KMS-11 (cell line): ENCODE data around the gene TNFRSF11A.

Source experiments
- H2AFZ ChIP-seq: fragments of 200-600 bp; sonication (generic); 2 replicates; pipeline ENCODE4 v1.6.1; 2016; ENCODE audit warnings: antibody characterized with exemption, mixed run types, low read depth
- H3K27ac ChIP-seq: fragments of 200-600 bp; sonication (generic); 2 replicates; pipeline ENCODE4 v1.6.1; 2016; ENCODE audit warnings: mild to moderate bottlenecking, mixed run types
- H3K27me3 ChIP-seq: fragments of 200-600 bp; sonication (generic); 2 replicates; pipeline ENCODE4 v1.6.1; 2017; ENCODE audit warnings: mild to moderate bottlenecking, low read depth, mixed run types, moderate library complexity; ENCODE audit not compliant: insufficient read depth
- H3K36me3 ChIP-seq: fragments of 200-600 bp; sonication (generic); 2 replicates; pipeline ENCODE4 v1.6.1; 2017; ENCODE audit warnings: mild to moderate bottlenecking, mixed run types; ENCODE audit not compliant: insufficient read depth
- H3K4me1 ChIP-seq: fragments of 200-600 bp; sonication (generic); 2 replicates; pipeline ENCODE4 v1.6.1; 2016; ENCODE audit warnings: mild to moderate bottlenecking, low read depth, mixed run types; ENCODE audit not compliant: poor library complexity, severe bottlenecking
- H3K4me2 ChIP-seq: fragments of 200-600 bp; sonication (generic); 2 replicates; pipeline ENCODE4 v1.7.0; 2016; ENCODE audit warnings: mild to moderate bottlenecking, mixed run types
- H3K4me3 ChIP-seq: fragments of 200-600 bp; sonication (generic); IDR thresholded peaks from 2 replicates; pipeline ENCODE4 v1.6.1; 2017; ENCODE audit warnings: low read depth, low read length, mixed read lengths; ENCODE audit not compliant: insufficient read depth
- H3K79me2 ChIP-seq: fragments of 200-600 bp; sonication (generic); 2 replicates; pipeline ENCODE4 v1.6.1; 2016; ENCODE audit warnings: low read depth, mixed run types; ENCODE audit not compliant: insufficient read depth
- H3K9ac ChIP-seq: fragments of 200-600 bp; sonication (generic); 2 replicates; pipeline ENCODE4 v1.6.1; 2016; ENCODE audit warnings: mild to moderate bottlenecking, mixed run types
- H4K20me1 ChIP-seq: fragments of 200-600 bp; sonication (generic); 2 replicates; pipeline ENCODE4 v1.6.1; 2016; ENCODE audit warnings: mild to moderate bottlenecking, mixed run types; ENCODE audit not compliant: insufficient read depth
- TF ChIP-seq, protein P1 (sequence below): fragments of 200-600 bp; sonication (generic); conservative IDR thresholded peaks from 2 replicates; pipeline ENCODE4 v1.6.1; 2017; ENCODE audit warnings: low read depth, mild to moderate bottlenecking, antibody characterized with exemption, low read length, moderate library complexity, mixed read lengths

TNFRSF11A gene

DNA sequence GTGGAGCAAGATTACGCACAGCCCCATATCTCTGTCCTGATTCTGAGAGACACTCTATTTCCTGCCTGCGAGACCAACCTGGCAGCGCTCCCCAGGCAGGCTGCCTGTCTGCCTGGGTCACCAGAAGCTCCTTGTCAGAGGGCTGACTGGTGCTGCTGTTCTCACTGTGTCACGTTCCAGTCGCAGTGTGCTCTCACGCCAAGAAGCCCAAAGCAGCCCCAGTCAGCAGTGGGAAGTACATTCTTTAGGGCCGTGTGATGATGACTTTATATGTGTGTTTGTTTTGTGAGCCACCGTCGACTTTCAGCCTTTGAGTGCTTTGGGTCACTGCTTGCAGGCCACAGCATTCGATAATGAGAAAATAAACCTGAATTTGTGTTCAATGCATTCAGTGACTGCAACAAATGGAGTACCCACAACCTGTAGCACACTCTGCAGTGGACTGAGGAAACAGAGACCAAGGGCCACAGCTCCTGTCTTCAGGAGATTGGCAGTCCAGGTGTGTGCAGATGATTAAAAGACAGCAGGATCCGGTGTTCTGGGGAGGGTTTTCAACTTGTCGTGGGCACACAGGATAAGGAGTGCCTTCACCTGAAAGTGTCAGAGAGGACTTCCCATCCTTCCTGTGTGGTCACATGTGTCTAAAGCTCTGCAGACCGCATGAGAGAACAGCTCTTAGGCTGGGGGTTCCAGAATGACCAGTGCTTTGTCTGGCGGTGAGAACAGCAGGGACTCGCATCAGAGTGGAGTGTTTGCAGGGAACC, 4.8 kb downstream of the TNFRSF11A start:
- no peak overlapping the region for H3K9ac ChIP-seq
- H3K4me2 ChIP-seq = 0 out of 2 replicates have a peak overlapping the region, but pooled peaks have one; percentile 1
- H3K27ac ChIP-seq = no peak overlapping the region
- no peaks in the 10 kb centered on the region for H4K20me1 ChIP-seq
- H3K4me1 ChIP-seq = peaks cover 34% of the 10 kb centered on the region
- peaks cover 17% of the 10 kb centered on the region; the same call in 1 of the 2 replicates for H3K27me3 ChIP-seq
- H3K4me3 ChIP-seq = no peak overlapping the region
- H3K36me3 ChIP-seq = no peaks in the 10 kb centered on the region
- H2AFZ ChIP-seq = no peak overlapping the region
- TF ChIP-seq, protein P1, sequence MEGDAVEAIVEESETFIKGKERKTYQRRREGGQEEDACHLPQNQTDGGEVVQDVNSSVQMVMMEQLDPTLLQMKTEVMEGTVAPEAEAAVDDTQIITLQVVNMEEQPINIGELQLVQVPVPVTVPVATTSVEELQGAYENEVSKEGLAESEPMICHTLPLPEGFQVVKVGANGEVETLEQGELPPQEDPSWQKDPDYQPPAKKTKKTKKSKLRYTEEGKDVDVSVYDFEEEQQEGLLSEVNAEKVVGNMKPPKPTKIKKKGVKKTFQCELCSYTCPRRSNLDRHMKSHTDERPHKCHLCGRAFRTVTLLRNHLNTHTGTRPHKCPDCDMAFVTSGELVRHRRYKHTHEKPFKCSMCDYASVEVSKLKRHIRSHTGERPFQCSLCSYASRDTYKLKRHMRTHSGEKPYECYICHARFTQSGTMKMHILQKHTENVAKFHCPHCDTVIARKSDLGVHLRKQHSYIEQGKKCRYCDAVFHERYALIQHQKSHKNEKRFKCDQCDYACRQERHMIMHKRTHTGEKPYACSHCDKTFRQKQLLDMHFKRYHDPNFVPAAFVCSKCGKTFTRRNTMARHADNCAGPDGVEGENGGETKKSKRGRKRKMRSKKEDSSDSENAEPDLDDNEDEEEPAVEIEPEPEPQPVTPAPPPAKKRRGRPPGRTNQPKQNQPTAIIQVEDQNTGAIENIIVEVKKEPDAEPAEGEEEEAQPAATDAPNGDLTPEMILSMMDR = no peak
- H3K79me2 ChIP-seq = no peaks in the 10 kb centered on the region

DNA sequence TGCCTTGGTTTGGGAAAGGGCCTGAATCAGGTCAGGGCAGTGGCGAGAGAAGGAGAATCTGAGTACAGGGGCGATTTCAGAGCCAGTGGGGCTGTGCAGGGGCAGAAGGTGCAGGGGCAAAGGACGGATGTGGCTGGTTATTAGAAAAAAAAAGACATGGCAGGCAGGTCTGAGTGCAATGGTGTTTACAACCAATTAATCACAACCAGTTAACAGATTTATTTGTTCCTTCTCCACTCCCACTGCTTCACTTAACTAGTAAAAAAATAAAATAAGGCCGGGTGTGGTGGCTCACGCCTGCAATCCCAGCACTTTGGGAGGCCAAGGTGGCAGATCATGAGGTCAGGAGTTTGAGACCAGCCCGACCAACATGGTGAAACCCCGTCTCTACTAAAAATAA, 5.5 kb downstream of the TNFRSF11A start:
- no peak overlapping the region for H3K4me2 ChIP-seq
- peaks cover 34% of the 10 kb centered on the region for H3K4me1 ChIP-seq
- no peaks in the 10 kb centered on the region for H3K79me2 ChIP-seq
- TF ChIP-seq, protein P1 = no peak
- no peak overlapping the region for H2AFZ ChIP-seq
- H4K20me1 ChIP-seq = no peaks in the 10 kb centered on the region
- H3K4me3 ChIP-seq = no peak overlapping the region
- no peak overlapping the region for H3K9ac ChIP-seq
- H3K27ac ChIP-seq = no peak overlapping the region
- peaks cover 17% of the 10 kb centered on the region; the same call in 1 of the 2 replicates for H3K27me3 ChIP-seq
- H3K36me3 ChIP-seq = no peaks in the 10 kb centered on the region

DNA sequence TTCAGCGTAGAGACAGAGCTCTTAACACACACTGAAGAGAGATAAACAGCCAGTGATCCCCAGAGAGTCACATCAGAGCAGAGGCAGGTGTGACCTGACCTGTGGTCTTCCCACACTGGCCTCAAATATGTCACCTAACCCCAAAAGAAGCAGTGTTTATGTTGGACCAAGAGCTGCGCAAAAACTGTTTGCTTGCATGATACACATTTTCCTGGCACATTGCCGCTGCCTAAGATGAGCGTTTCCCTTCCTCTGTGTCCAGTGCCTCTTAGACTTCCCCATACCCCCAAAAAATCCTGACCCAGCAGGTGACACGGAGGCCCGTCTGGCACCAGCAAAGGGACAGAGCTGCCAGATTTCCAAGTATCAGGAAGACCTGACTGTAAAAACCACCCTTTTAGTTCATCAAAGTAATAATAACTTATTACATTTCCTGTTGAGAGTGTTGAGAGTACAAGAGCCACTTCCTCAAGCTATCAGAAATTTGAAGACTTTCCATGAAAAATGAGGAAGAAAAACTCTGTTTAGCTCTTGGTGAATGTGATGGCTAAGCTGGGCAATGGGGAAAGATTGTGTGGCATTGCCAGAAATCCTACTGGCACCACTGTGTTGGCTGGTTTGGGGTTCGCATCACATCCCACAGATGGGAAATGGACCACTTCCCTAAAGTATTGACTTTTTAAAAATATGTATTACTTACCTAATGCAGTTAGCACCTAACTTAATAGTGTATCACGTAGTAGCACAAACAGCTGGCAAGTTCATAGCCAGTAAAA, 6.7 kb downstream of the TNFRSF11A start:
- TF ChIP-seq, protein P1 = no peak
- H3K4me3 ChIP-seq = no peak overlapping the region
- peak overlapping the region; percentile 46 for H3K4me2 ChIP-seq
- no peaks in the 10 kb centered on the region for H3K79me2 ChIP-seq
- H3K9ac ChIP-seq = no peak overlapping the region
- peaks cover 27% of the 10 kb centered on the region for H3K4me1 ChIP-seq
- H3K27me3 ChIP-seq = peaks cover 12% of the 10 kb centered on the region; the same call in 1 of the 2 replicates
- H3K27ac ChIP-seq = no peak overlapping the region
- no peaks in the 10 kb centered on the region for H3K36me3 ChIP-seq
- no peaks in the 10 kb centered on the region for H4K20me1 ChIP-seq
- H2AFZ ChIP-seq = no peak overlapping the region

DNA sequence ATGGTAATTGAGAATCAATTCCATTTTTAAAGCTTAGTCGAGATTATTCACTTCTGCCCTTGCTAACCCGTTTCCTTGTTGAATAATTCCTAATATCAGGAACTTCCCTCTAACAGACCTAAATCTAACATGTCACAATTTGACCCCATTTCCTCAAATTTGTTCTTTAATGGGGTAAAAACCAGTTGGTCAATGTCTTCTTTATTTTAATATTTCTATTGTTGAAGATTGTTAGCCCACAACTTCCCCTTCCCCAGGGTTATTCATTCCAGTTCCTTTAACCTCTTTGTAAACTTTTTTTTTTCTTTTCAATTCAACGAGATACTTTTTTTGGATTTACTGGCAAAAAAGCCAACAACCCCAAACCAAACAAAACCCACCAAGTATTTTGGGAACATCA, 7.3 kb downstream of the TNFRSF11A start:
- Histone ChIP-seq H3K4me1 (peaks cover 22% of the 10 kb centered on the region), H3K4me3 (no peak overlapping the region), H4K20me1 (no peaks in the 10 kb centered on the region), H3K36me3 (no peaks in the 10 kb centered on the region), H2AFZ (no peak overlapping the region), H3K27ac (no peak overlapping the region), H3K4me2 (no peak overlapping the region), H3K9ac (no peak overlapping the region), H3K79me2 (no peaks in the 10 kb centered on the region), H3K27me3 (peaks cover 7% of the 10 kb centered on the region; the same call in 1 of the 2 replicates)
- TF ChIP-seq, protein P1 = no peak
